CD4-positive, alpha-beta T cell treated with Interleukin-17A for 4 hours (primary cell): ENCODE results near the gene TTC19.

ENCODE experiments used
- DNase-seq: peaks from one replicate; pipeline ENCODE4 v3.0.0-alpha.2; 2020; ENCODE audit warnings: mixed read lengths

The TTC19 gene

DNA sequence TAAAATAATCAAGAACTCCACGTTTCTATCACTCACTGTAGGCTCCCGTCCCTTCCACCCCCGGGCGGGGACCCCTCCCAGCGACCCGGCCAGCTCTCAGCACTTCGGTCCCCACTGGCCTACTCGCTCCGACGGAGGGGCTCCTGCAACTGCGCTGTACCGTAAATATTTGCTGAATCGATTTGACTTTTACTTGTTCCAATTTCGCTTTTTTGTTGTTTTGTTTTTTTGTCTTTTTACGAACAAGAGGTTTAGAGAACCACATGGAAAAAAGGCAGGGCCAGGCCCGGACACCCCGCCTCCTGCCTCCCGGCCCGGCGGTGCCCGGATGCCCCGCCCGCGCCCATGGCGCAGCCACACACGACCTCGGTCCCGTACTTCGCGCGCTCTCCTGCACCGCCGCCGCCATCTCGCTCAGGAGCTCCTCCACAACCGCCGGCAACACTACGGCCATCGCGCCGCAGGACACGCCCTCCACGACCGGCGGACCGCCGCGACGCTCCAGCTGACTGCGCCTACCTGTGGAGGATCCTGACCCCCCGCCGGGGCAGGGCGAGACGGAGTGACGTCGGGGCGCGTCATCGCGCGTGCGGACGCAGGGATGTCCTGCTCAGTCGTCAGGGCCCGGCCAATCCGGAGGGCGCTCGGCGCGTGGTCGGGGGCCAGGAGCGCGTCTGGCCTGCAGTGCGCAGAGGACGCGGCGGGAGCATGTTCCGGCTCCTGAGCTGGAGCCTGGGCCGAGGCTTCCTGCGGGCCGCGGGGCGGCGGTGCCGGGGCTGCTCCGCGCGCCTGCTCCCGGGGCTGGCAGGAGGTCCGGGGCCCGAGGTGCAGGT lies at the start of gene TTC19, which contains the start of gene ZSWIM7:
Gene TTC19, plus strand, starts transcription at position 684 of the 833 bp plus-strand sequence. Its CDS starts 25 bp downstream, at position 709.
Gene ZSWIM7, minus strand, starts transcription at position 564 of the 833 bp plus-strand sequence. Its CDS starts 110 bp downstream, at position 454.
- DNase-seq = peak; percentile 95

- DNase-seq = no peak
Observed at GRCh38 chr17:15951368-15952047, 48.1 kb upstream of the TTC19 start.

- no peak for DNase-seq
Observed at GRCh38 chr17:15952048-15952532, 47.5 kb upstream of the TTC19 start.

DNA sequence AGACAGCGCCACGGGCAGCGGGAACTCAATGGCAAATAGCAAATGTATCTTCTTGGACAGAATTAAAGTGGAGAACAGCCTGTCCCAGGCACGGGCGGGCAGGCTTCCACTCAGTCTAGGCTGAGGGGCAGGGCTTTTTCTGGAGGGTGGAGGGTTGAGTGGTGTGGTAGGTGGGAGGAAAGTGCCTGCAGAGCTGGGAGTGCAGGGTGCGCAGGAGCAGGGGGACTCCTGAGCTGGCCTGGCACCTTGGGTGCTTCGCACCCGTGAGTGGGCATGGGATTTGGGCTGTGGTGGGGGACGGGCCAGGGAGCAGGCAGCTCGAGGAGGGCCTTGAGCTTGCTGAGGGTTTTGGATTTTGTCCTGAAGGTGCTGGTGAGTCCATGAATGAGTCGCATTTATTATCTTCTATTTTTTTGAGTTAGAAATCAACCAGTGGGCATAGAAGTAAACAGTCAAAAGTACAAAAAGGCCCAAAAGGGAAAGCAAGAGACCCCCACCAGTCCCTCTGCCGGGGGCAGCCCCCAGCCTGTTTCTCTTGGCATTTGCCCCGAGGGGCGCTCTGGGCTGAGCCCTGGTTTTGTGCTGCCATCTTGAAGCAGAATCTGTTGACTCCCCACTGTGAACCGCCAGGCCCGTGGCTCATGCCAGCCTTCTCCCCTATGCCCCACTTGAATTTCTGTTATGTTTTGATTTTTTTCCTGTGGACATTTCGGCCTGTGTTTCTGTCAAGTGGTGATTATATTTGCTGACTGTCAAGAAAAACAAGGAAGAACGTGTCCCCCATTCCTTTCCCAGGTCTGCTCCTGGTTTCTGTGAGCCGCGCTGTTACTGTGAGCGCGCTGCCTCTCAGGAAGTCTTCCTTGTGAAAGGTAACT lies 46.5 kb upstream of the TTC19 start:
- DNase-seq = no peak

DNA sequence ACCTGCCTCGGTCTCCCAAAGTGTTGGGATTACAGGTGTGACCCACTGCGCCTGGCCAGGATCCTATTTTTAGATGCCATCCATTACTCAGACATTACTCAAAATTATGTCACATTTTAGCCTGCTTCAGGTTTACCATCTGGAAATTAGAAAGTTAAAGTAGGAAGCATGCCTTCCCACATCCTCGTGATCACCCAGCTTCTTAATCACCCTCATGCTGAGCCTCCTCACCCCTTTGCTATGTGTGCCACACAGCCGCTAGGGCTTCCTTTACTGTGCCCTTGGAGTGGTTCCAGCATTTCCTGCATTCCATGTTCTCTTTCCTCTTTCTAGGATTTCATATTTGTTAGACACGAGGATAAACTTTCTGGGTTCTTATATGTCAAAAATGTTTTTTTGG lies 45.4 kb upstream of the TTC19 start:
- no peak for DNase-seq

GRCh38 chr17:15955793-15956541 lies 43.7 kb upstream of the TTC19 start:
- no peak for DNase-seq

- peak; percentile 14 for DNase-seq
Observed at GRCh38 chr17:15957206-15957605, 42.4 kb upstream of the TTC19 start.

DNA sequence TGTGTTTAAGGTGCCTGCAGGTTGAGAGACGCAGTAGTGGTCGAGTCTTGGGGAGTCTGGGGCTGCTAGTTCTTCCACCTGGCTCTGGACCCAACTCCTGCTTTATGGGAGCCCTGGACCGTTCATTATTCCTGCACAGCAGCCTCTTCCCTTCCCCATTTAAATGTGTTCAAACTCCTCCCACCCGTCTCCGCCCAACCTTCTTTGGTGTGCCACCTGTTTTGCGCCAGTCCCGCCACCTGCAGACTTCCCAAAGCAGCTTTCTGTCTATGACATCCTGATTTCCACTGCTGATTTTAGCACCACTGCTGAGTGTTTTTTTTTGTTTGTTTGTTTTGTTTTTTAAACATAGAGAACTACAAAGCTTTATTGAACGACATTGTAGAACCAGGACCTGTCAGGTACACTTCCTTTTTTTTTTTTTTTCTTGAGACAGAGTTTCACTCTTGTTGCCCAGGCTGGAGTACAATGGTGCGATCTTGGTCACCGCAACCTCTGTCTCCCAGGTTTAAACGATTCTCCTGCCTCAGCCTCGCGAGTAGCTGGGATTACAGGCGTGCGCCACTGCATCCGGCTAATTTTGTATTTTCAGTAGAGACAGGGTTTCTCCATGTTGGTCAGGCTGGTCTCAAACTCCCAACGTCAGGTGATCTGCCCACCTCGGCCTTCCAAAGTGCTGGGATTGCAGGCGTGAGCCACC lies 41.9 kb upstream of the TTC19 start:
- DNase-seq = no peak

DNA sequence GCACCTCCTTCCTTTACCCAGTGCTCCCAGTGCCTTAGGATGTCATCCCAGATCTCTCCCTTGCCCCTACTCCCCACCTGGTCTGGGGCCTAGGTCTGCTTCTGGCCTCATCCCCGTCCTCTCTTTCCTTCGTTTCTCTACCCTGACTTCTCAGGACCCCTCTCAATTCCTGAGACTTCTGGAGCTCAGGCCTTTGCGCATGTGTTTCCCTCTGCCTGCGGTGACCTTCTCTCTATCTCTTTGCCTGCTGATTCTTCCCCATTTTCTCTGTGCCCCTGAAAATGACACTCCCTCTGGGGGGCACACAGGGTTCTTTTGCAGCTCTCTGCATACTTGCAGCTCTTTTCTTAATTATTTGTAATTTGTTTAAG lies 41.2 kb upstream of the TTC19 start:
- no peak for DNase-seq

DNA sequence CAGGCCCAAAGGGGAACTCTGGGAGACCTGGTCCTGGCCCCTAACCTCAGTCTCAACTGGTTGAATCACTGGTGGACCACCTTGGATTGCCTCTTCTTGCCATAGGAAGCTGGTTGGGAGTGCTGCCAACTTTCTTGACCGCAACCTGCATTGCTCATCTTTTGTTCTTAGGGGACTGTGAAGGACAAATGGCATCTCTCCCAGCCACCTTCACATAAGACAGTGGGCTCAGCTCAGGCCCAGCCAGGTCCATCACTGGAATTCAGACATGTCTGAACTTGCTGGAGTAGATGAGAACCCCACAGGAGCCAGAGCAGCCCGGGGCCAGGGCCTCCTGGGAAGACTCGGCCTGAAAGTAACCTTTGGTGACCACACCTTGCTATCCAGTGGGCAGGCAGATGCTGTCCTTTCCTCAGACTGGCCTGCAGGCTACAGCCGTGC lies 35.9 kb upstream of the TTC19 start:
- DNase-seq = no peak

- DNase-seq = no peak
Observed at GRCh38 chr17:15965528-15965927, 34.1 kb upstream of the TTC19 start.

DNA sequence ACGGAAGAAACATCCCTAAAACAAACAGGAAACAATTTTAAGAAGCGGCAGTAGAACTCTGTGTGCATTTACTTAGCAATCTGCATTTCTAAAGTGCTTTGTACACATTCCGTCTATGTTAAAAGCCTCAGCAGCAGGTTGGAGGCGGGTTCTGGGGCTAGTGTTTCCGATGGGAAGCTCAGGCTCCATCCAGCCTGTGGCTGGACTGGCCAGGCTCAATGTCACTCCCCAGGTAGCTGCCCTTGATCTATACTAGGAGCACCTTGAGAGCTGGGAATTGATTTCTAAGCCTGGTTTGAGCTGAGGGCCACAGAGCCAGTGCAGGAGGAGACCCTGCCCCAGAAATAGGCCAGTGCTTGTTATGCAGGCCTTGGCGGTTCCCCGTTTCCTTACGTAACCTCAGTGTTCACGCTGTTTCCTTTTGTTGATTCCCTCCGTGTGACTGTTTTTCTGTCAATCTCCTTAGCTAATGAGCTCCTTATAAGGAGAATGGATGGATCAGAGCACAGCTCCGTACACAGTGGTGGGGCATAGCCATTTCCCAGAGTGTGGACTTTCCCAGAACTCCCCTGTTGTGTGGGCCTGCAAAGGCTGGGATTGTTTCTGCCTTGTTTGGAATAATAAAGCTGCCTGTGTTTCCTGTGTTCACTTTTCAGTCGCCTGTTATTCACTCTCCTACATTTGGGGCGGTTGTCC lies 33.3 kb upstream of the TTC19 start:
- peak; percentile 20 for DNase-seq

GRCh38 chr17:15966879-15967248 lies 32.8 kb upstream of the TTC19 start:
- DNase-seq = no peak

GRCh38 chr17:15967706-15968399 lies 31.8 kb upstream of the TTC19 start:
- DNase-seq = no peak

GRCh38 chr17:15969463-15969862 lies 30.2 kb upstream of the TTC19 start:
- DNase-seq = no peak

DNA sequence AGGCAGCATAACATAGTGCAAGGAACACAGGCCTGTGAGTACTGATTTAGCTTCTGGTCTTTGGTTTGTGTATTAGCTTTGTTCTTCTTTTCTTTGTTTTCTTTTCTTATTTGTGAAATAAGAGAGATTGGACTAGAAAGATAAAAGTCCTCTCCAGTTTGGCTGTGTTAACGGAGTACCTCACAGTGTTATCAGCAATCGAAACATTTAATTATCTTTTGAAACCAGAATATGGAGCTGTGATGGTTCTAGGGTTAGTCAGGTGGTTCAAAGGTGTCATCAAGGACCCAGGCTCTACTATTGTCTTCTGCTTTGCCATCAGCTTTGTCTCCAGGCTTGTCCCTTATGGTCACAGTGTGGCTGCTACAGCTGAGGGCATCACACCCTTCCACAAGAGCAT lies 29.1 kb upstream of the TTC19 start:
- no peak for DNase-seq

- no peak for DNase-seq
Observed at GRCh38 chr17:15971098-15971678, 28.4 kb upstream of the TTC19 start.

- no peak for DNase-seq
Observed at GRCh38 chr17:15971882-15972281, 27.7 kb upstream of the TTC19 start.

DNA sequence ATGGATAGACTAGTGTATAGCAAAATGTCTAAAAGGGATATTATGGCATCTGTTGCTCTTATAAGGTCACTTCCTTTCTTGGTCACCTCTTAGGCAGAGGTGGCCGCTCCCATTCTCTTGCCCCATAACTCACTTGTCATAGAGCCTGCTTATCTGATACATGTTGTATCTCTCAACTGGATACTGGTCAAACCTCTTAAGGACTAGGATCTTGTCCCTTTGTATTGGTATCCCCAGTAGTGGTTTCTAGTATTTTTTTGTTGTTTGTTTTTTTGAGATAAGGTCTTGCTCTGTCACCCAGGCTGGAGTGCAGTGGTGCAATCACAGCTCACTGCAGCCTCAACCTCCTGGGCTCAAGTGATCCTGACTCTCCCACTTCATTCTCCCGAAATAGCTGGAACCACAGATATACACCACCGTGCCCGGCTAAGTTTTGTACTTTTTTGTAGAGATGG lies 27.1 kb upstream of the TTC19 start:
- DNase-seq = no peak

DNA sequence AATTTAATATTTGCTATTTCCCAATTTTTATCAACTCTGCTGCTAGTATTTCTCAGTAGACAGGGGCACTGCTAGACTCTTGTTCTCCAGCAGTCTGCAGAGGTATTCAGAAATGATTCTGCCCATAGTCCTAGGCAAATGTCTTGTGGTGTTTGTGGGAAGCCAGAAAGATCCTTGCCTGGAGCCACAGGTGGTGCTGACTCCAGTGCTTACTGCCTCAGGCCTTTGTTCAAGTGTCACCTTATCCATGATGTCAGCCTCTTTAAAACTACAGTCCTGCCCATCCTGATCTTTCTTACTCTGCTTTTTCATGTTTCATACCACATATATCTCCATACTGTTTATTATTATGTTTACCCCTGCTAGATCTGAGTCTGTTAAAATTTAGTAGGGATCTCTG lies 26.6 kb upstream of the TTC19 start:
- no peak for DNase-seq
